GM12878 (cell line): Measurements from ENCODE around the gene UTP14A. TPM values are rescaled to one million over a fixed set of nuclear protein-coding genes. Genes with fewer than 3 reads are reported as not detected.

Source experiments
- CTCF ChIP-seq, 3 experiments: IDR thresholded peaks in 2 of 3; conservative IDR thresholded peaks in 1 of 3; 2 replicates each; pipeline ENCODE4 v1.5.1; 2011; ENCODE audit warnings: low read depth in 3 of 3, low read length in 3 of 3, mild to moderate bottlenecking in 3 of 3, control low read depth in 2 of 3, moderate library complexity in 2 of 3, inconsistent platforms in 1 of 3, mixed read lengths in 1 of 3; ENCODE audit not compliant: control insufficient read depth in 2 of 3, insufficient read depth in 1 of 3; ENCODE audit errors: extremely low read depth in 1 of 3
- DPF2 ChIP-seq: fragments of 450-650 bp; IDR thresholded peaks from 2 replicates; pipeline ENCODE4 v1.6.1; 2017; ENCODE audit warnings: mild to moderate bottlenecking
- HDGF ChIP-seq: fragments of 450-650 bp; IDR thresholded peaks from 2 replicates; pipeline ENCODE4 v1.6.1; 2016; ENCODE audit warnings: antibody characterized with exemption
- MAX ChIP-seq: IDR thresholded peaks from 2 replicates; pipeline ENCODE4 v1.6.1; 2012; ENCODE audit warnings: low read depth, low read length, improper control_type of control experiment
- MYC ChIP-seq: IDR thresholded peaks from 2 replicates; pipeline ENCODE4 v1.6.1; 2011; ENCODE audit warnings: mild to moderate bottlenecking, low read length, moderate library complexity, inconsistent platforms; ENCODE audit not compliant: insufficient read depth, insufficient replicate concordance, insufficient read length, severe bottlenecking
- PRDM15 ChIP-seq: fragments of 450-650 bp; formaldehyde crosslinking; IDR thresholded peaks from 2 replicates; pipeline ENCODE4 v1.4.0; 2020; ENCODE audit warnings: mild to moderate bottlenecking, moderate library complexity
- SP1 ChIP-seq: IDR thresholded peaks from one replicate; pipeline ENCODE4 v1.6.1; 2011; ENCODE audit warnings: low read depth, low read length
- TCF3 ChIP-seq: IDR thresholded peaks from 2 replicates; pipeline ENCODE4 v1.6.1; 2012; ENCODE audit warnings: low read depth, mild to moderate bottlenecking, low read length, borderline replicate concordance; ENCODE audit not compliant: insufficient read depth
- WRNIP1 ChIP-seq: IDR thresholded peaks from 2 replicates; pipeline ENCODE4 v1.6.1; 2011; ENCODE audit warnings: low read depth, low read length, improper control_type of control experiment, borderline replicate concordance
- ZBTB33 ChIP-seq: fragments of 450-650 bp; IDR thresholded peaks from 2 replicates; pipeline ENCODE4 v1.6.1; 2017; ENCODE audit warnings: mild to moderate bottlenecking
- ZNF217 ChIP-seq: fragments of 450-650 bp; IDR thresholded peaks from 2 replicates; pipeline ENCODE4 v1.6.1; 2017; ENCODE audit warnings: antibody characterized with exemption, mild to moderate bottlenecking
- polyA plus RNA-seq, 11 experiments: library from polyadenylated mRNA; depleted of rRNA in 4 of 11; unstranded in 6 of 11; stranded (reverse) in 5 of 11; fragments of >200 nt; fragmentation: Nextera tagmentation in 4 of 11; fragmentation: Illumina TruSeq in 1 of 11; extraction: Ambion mirVana in 4 of 11; extraction: Trizol in 1 of 11; gene quantifications; 1 replicate in 1 of 11; 2 replicates in 10 of 11; pipeline versions ENCODE4 v1.2.1 to v1.2.3, GENCODE V29; 2011 to 2016; ENCODE audit warnings: inconsistent platforms in 2 of 11, missing spikeins in 2 of 11, low read depth in 1 of 11
- total RNA-seq, 4 experiments: library from RNA; depleted of rRNA in 3 of 4; stranded (reverse); fragments of >200 nt in 3 of 4; fragmentation: Illumina TruSeq in 1 of 4; extraction: Trizol in 1 of 4; gene quantifications; 2 replicates each; pipeline versions ENCODE4 v1.2.1 to v1.2.3, GENCODE V29; 2013 to 2021

UTP14A gene
- total and polyA plus RNA-seq, 10 of the 15 experiments (the other 5 are each of a cell fraction or from before 2014, with no cell fraction given) = 16.9 to 49.8 (median 31.4) TPM

- TF ChIP-seq ZBTB33 = no peak
- TF ChIP-seq SP1 = no peak
- no peak for TF ChIP-seq MYC
- no peak for TF ChIP-seq CTCF (IDR thresholded peaks at IDR 0.05 in 2 of 3, conservative IDR thresholded peaks at IDR 0.05 in 1 of 3; ENCODE audit: control insufficient read depth in 2 of 3, extremely low read depth in 1 of 3, insufficient read depth in 1 of 3, low read depth in 3 of 3, low read length in 3 of 3)
- TF ChIP-seq PRDM15 = no peak
- TF ChIP-seq MAX = no peak
- TF ChIP-seq ZNF217 = no peak
- TF ChIP-seq DPF2 = no peak
- no peak for TF ChIP-seq TCF3
- no peak for TF ChIP-seq HDGF
- no peak for TF ChIP-seq WRNIP1
Measured at GRCh38 chrX:129934461-129934860, 28.5 kb downstream of the UTP14A start (continued).
